ENCODE results near the gene TCF7L2.

- TF ChIP-seq CTCF (conservative IDR thresholded peaks at IDR 0.05 in 1 of 2, IDR thresholded peaks at IDR 0.05 in 1 of 2; ENCODE audit: low read depth in 1 of 2, low read length in 2 of 2) (no peak), EZH2 (IDR thresholded peaks at IDR 0.05; ENCODE audit: low read length, missing control alignments) (no peak)
Measured at GRCh38 chr10:112961609-112962008, 11.6 kb downstream of the TCF7L2 start.
